H9 (cell line): ENCODE measurements around the gene TBX19. TPM values are rescaled to one million over a fixed set of nuclear protein-coding genes. Genes with fewer than 3 reads are reported as not detected.

Experiments
- DNase-seq: peaks from one replicate; pipeline ENCODE4 v3.0.0-alpha.2; 2017
- H2AFZ ChIP-seq: one replicate; pipeline ENCODE4 v1.6.1; 2013; ENCODE audit warnings: mild to moderate bottlenecking, low read length, control low read depth, moderate library complexity
- H2AK5ac ChIP-seq: 2 replicates; pipeline ENCODE4 v1.6.1; 2013; ENCODE audit warnings: low read length, control low read depth, mixed read lengths; ENCODE audit not compliant: insufficient read length
- H2BK120ac ChIP-seq: one replicate; pipeline ENCODE4 v1.6.1; 2013; ENCODE audit warnings: low read depth, mild to moderate bottlenecking, low read length, control low read depth, inconsistent platforms; ENCODE audit not compliant: poor library complexity, severe bottlenecking
- H2BK12ac ChIP-seq: 2 replicates; pipeline ENCODE4 v1.6.1; 2013; ENCODE audit warnings: low read length, control low read depth, mixed read lengths, low read depth; ENCODE audit not compliant: insufficient read length
- H2BK15ac ChIP-seq: 2 replicates; pipeline ENCODE4 v1.6.1; 2013; ENCODE audit warnings: low read depth, low read length, control low read depth
- H2BK20ac ChIP-seq: one replicate; pipeline ENCODE4 v1.6.1; 2013; ENCODE audit warnings: low read depth, mild to moderate bottlenecking, low read length, control low read depth, inconsistent platforms; ENCODE audit not compliant: poor library complexity, severe bottlenecking
- H2BK5ac ChIP-seq: 2 replicates; pipeline ENCODE4 v1.6.1; 2013; ENCODE audit warnings: low read length, control low read depth, mixed read lengths; ENCODE audit not compliant: insufficient read length
- H3K14ac ChIP-seq: 2 replicates; pipeline ENCODE4 v1.6.1; 2013; ENCODE audit warnings: low read length, control low read depth; ENCODE audit not compliant: insufficient read depth
- H3K18ac ChIP-seq: 2 replicates; pipeline ENCODE4 v1.6.1; 2013; ENCODE audit warnings: low read depth, mild to moderate bottlenecking, mixed read lengths, low read length, control low read depth; ENCODE audit not compliant: insufficient read length
- H3K23ac ChIP-seq: 2 replicates; pipeline ENCODE4 v1.6.1; 2013; ENCODE audit warnings: low read length, control low read depth, mixed read lengths, low read depth; ENCODE audit not compliant: insufficient read length
- H3K23me2 ChIP-seq: 2 replicates; pipeline ENCODE4 v1.6.1; 2013; ENCODE audit warnings: low read depth, mild to moderate bottlenecking, mixed read lengths, low read length, control low read depth; ENCODE audit not compliant: insufficient read length, poor library complexity, severe bottlenecking
- H3K27ac ChIP-seq: 2 replicates; pipeline ENCODE4 v1.5.1; 2013; ENCODE audit warnings: low read length, control low read depth, mixed read lengths, low read depth; ENCODE audit not compliant: insufficient read length
- H3K27me3 ChIP-seq: 2 replicates; pipeline ENCODE4 v1.6.1; 2013; ENCODE audit warnings: low read length, control low read depth, inconsistent platforms; ENCODE audit not compliant: insufficient read depth
- H3K4ac ChIP-seq: 2 replicates; pipeline ENCODE4 v1.6.1; 2013; ENCODE audit warnings: low read depth, mild to moderate bottlenecking, control low read depth, inconsistent platforms, low read length, moderate library complexity
- H3K4me1 ChIP-seq: 2 replicates; pipeline ENCODE4 v1.6.1; 2013; ENCODE audit warnings: low read length, control low read depth, inconsistent platforms; ENCODE audit not compliant: insufficient read depth
- H3K4me2 ChIP-seq: 2 replicates; pipeline ENCODE4 v1.6.1; 2013; ENCODE audit warnings: low read length, control low read depth, mixed read lengths; ENCODE audit not compliant: insufficient read length, insufficient read depth
- H3K56ac ChIP-seq: 2 replicates; pipeline ENCODE4 v1.6.1; 2013; ENCODE audit warnings: low read depth, mild to moderate bottlenecking, mixed read lengths, low read length, control low read depth; ENCODE audit not compliant: insufficient read length
- H3K79me1 ChIP-seq: 2 replicates; pipeline ENCODE4 v1.6.1; 2013; ENCODE audit warnings: low read depth, mild to moderate bottlenecking, moderate library complexity, low read length, control low read depth, inconsistent platforms; ENCODE audit not compliant: insufficient read depth, poor library complexity, severe bottlenecking
- H3K79me2 ChIP-seq: 2 replicates; pipeline ENCODE4 v1.6.1; 2013; ENCODE audit warnings: low read length, control low read depth, inconsistent platforms; ENCODE audit not compliant: insufficient read depth
- H3K9ac ChIP-seq: 2 replicates; pipeline ENCODE4 v1.6.1; 2013; ENCODE audit warnings: low read length, control low read depth, mixed read lengths; ENCODE audit not compliant: insufficient read length; ENCODE audit errors: extremely low read depth
- H3K9me3 ChIP-seq: one replicate; pipeline ENCODE4 v1.6.1; 2013; ENCODE audit warnings: low read depth, low read length, inconsistent platforms; ENCODE audit not compliant: control insufficient read depth
- H3T11ph ChIP-seq: one replicate; pipeline ENCODE4 v1.6.1; 2013; ENCODE audit warnings: mild to moderate bottlenecking, low read length, control low read depth, inconsistent platforms
- H4K20me1 ChIP-seq: one replicate; pipeline ENCODE4 v1.6.1; 2013; ENCODE audit not compliant: control insufficient read depth, insufficient read length, insufficient read depth
- H4K5ac ChIP-seq: 2 replicates; pipeline ENCODE4 v1.6.1; 2013; ENCODE audit warnings: low read depth, mild to moderate bottlenecking, mixed read lengths, low read length, control low read depth; ENCODE audit not compliant: insufficient read length
- H4K8ac ChIP-seq: replicated peaks from 2 replicates; pipeline ENCODE4 v1.6.1; 2013; ENCODE audit warnings: low read length, control low read depth, mixed read lengths, low read depth; ENCODE audit not compliant: insufficient read length
- H4K91ac ChIP-seq: 2 replicates; pipeline ENCODE4 v1.6.1; 2013; ENCODE audit warnings: low read depth, mild to moderate bottlenecking, moderate library complexity, mixed read lengths, low read length, control low read depth; ENCODE audit not compliant: insufficient read length
- H3K27ac Mint-ChIP-seq, 3 experiments: 2 replicates in 2 of 3; 3 replicates in 1 of 3; pipeline ENCODE4 v1.8.0; 2020 to 2021; ENCODE audit warnings: mixed read lengths in 3 of 3, mild to moderate bottlenecking in 1 of 3, moderate library complexity in 1 of 3
- H3K27me3 Mint-ChIP-seq: 2 replicates; pipeline ENCODE4 v1.8.0; 2021; ENCODE audit warnings: low read depth, mild to moderate bottlenecking, moderate library complexity, mixed read lengths
- H3K36me3 Mint-ChIP-seq, 3 experiments: 2 replicates in 2 of 3; 3 replicates in 1 of 3; pipeline ENCODE4 v1.8.0; 2020 to 2021; ENCODE audit warnings: low read depth in 3 of 3, mixed read lengths in 3 of 3; ENCODE audit not compliant: insufficient read depth in 1 of 3
- H3K4me1 Mint-ChIP-seq, 2 experiments: 2 replicates each; pipeline ENCODE4 v1.8.0; 2020; ENCODE audit warnings: mixed read lengths in 2 of 2
- H3K4me3 Mint-ChIP-seq, 2 experiments: 2 replicates in 1 of 2; 3 replicates in 1 of 2; pipeline ENCODE4 v1.8.0; 2020 to 2021; ENCODE audit warnings: mild to moderate bottlenecking in 2 of 2, mixed read lengths in 2 of 2, moderate library complexity in 1 of 2
- H3K9me3 Mint-ChIP-seq, 2 experiments: 2 replicates in 1 of 2; 3 replicates in 1 of 2; pipeline ENCODE4 v1.8.0; 2020; ENCODE audit warnings: mild to moderate bottlenecking in 2 of 2, mixed read lengths in 2 of 2, moderate library complexity in 1 of 2
- WGBS: extraction: QIAGEN DNeasy Blood & Tissue Kit; methylation state at CpG from one replicate; pipeline ENCODE4 v1.1.7; 2013; ENCODE audit warnings: missing lambda C conversion rate, low lambda C conversion rate, mixed read lengths; ENCODE audit not compliant: insufficient read length; ENCODE audit errors: extremely low coverage; 5-methylcytosine and 5-hydroxymethylcytosine counted together
- total RNA-seq: library from RNA; stranded (reverse); gene quantifications from 2 replicates; pipeline ENCODE4 v1.2.1, GENCODE V29; 2021
- TF ChIP-seq, protein P1 (sequence below): fragments of 200-600 bp; sonication (generic); conservative IDR thresholded peaks from 3 replicates; pipeline ENCODE4 v1.8.0; 2021; ENCODE audit warnings: antibody characterized with exemption, mild to moderate bottlenecking

Gene TBX19
- total RNA-seq, 1 experiment from 2014 or later = 0.48 TPM

DNA sequence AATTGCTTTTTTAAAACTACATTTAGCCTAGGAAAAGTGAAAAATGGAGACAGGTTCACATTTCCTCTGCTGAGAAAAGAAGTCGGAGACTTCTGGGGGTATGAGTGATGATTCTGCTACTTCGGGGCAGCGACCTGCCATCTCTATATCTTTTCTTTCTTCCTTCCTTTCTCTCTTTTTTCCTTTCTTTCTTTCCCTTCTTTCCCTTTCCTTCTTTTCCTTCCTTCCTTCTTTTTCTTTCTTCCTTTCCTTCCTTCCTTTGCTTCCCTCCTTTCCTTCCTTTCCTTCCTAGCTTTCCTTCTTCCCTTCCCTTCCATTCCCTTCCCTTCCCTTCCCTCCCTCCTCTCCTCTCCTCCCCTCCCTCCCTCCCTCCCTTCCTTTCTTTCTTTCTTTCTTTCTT, 17.8 kb downstream of the TBX19 start:
- H3K9me3 Mint-ChIP-seq = peaks cover 0 to 2% of the 10 kb centered on the region in 2 experiments; a peak in 1 of 5 replicates

More for the DNA sequence above, 17.8 kb downstream of the TBX19 start:
- H4K8ac ChIP-seq = no peak overlapping the region
- H3K79me2 ChIP-seq = no peaks in the 10 kb centered on the region
- H2AK5ac ChIP-seq = no peak overlapping the region
- no peak overlapping the region for H3K23ac ChIP-seq
- no peak overlapping the region for H2BK15ac ChIP-seq
- no peaks in the 10 kb centered on the region; a peak in 1 of 7 replicates for H3K36me3 Mint-ChIP-seq
- no peak overlapping the region for H3K18ac ChIP-seq
- no peak overlapping the region for H3T11ph ChIP-seq
- H2BK5ac ChIP-seq = no peak overlapping the region
- no CpG with 5 or more reads among the region's 3 CpGs for WGBS
- no peak overlapping the region for H3K56ac ChIP-seq
- no peaks in the 10 kb centered on the region for H3K79me1 ChIP-seq
- H3K4me3 Mint-ChIP-seq = no peak overlapping the region
- H3K27me3 ChIP-seq = no peaks in the 10 kb centered on the region
- no peak overlapping the region for H3K4me2 ChIP-seq
- H3K27ac Mint-ChIP-seq = no peak overlapping the region; a peak in 1 of 7 replicates
- no peak overlapping the region for H3K27ac ChIP-seq
- H3K4me1 Mint-ChIP-seq = peaks cover 0 to 3% of the 10 kb centered on the region in 2 experiments; a peak in 1 of 4 replicates
- no peak overlapping the region for H2AFZ ChIP-seq
- no peaks in the 10 kb centered on the region for H3K27me3 Mint-ChIP-seq
- H3K4me1 ChIP-seq = no peaks in the 10 kb centered on the region; the same call in 1 of the 2 replicates
- no peaks in the 10 kb centered on the region for H3K23me2 ChIP-seq
- H2BK120ac ChIP-seq = no peak overlapping the region
- H4K20me1 ChIP-seq = no peaks in the 10 kb centered on the region
- no peak overlapping the region for H4K91ac ChIP-seq
- H3K14ac ChIP-seq = no peak overlapping the region
- no peak overlapping the region for H4K5ac ChIP-seq
- no peak overlapping the region for H3K4ac ChIP-seq
- no peaks in the 10 kb centered on the region for H3K9me3 ChIP-seq
- no peak for DNase-seq
- H2BK20ac ChIP-seq = no peak overlapping the region
- TF ChIP-seq, protein P1, sequence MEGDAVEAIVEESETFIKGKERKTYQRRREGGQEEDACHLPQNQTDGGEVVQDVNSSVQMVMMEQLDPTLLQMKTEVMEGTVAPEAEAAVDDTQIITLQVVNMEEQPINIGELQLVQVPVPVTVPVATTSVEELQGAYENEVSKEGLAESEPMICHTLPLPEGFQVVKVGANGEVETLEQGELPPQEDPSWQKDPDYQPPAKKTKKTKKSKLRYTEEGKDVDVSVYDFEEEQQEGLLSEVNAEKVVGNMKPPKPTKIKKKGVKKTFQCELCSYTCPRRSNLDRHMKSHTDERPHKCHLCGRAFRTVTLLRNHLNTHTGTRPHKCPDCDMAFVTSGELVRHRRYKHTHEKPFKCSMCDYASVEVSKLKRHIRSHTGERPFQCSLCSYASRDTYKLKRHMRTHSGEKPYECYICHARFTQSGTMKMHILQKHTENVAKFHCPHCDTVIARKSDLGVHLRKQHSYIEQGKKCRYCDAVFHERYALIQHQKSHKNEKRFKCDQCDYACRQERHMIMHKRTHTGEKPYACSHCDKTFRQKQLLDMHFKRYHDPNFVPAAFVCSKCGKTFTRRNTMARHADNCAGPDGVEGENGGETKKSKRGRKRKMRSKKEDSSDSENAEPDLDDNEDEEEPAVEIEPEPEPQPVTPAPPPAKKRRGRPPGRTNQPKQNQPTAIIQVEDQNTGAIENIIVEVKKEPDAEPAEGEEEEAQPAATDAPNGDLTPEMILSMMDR = no peak
- no peak overlapping the region for H2BK12ac ChIP-seq
- no peak overlapping the region for H3K9ac ChIP-seq
